OCI-LY7 (cell line): Measurements from ENCODE around the gene TTLL5. TPM values are rescaled to one million over a fixed set of nuclear protein-coding genes. Genes with fewer than 3 reads are reported as not detected.

Source experiments
- BruUV-seq: library from RNA; stranded (reverse); fragments of 400-500 nt; replicated peaks from 2 replicates; lab custom pipeline; 2021; lab: Mats Ljungman, UMichigan
- CTCF ChIA-PET: fragments of 300-600 bp; sonication (Branson Sonifier 250); formaldehyde crosslinking; loops from one replicate; lab custom pipeline; 2022; ENCODE audit warnings: antibody characterized with exemption; ENCODE audit not compliant: unreplicated experiment; lab: Charles Lee
- POLR2A ChIA-PET: fragments of 300-600 bp; sonication (Branson Sonifier 250); formaldehyde crosslinking; loops from one replicate; lab custom pipeline; 2022; ENCODE audit warnings: antibody characterized with exemption; lab: Charles Lee
- DNase-seq: peaks from one replicate; pipeline ENCODE4 v3.0.0-alpha.2; 2015; ENCODE audit warnings: low spot score
- H2AFZ ChIP-seq: fragments of 200-600 bp; sonication (generic), shearing (Covaris generic); 2 replicates; pipeline ENCODE4 v1.6.1; 2014; ENCODE audit warnings: mild to moderate bottlenecking, antibody characterized with exemption, low read length, moderate library complexity
- H3K27ac ChIP-seq: fragments of 200-600 bp; sonication (generic); 2 replicates; pipeline ENCODE4 v1.5.1; 2014; ENCODE audit warnings: mixed run types, low read depth, mild to moderate bottlenecking, moderate library complexity, low read length, inconsistent platforms; ENCODE audit not compliant: poor library complexity, severe bottlenecking
- H3K36me3 ChIP-seq: fragments of 200-600 bp; sonication (generic); 2 replicates; pipeline ENCODE4 v1.6.1; 2014; ENCODE audit warnings: mild to moderate bottlenecking, antibody characterized with exemption, low read length, moderate library complexity, mixed read lengths; ENCODE audit not compliant: insufficient read depth
- H3K4me1 ChIP-seq: fragments of 200-600 bp; sonication (generic); 2 replicates; pipeline ENCODE4 v1.5.1; 2014; ENCODE audit warnings: mild to moderate bottlenecking, low read length; ENCODE audit not compliant: insufficient read depth, poor library complexity, severe bottlenecking
- H3K4me2 ChIP-seq: fragments of 200-600 bp; sonication (generic); 2 replicates; pipeline ENCODE4 v1.6.1; 2014; ENCODE audit warnings: mild to moderate bottlenecking, low read length
- H3K4me3 ChIP-seq: fragments of 200-600 bp; sonication (generic); 2 replicates; pipeline ENCODE4 v1.5.1; 2014; ENCODE audit warnings: mild to moderate bottlenecking, low read depth, low read length; ENCODE audit not compliant: poor library complexity, severe bottlenecking
- H3K79me2 ChIP-seq: fragments of 200-600 bp; sonication (generic); 2 replicates; pipeline ENCODE4 v1.6.1; 2016; ENCODE audit warnings: low read depth, mild to moderate bottlenecking, low read length, moderate library complexity, mixed read lengths; ENCODE audit not compliant: insufficient read depth
- H3K9me2 ChIP-seq: fragments of 200-600 bp; sonication (generic); 2 replicates; pipeline ENCODE4 v1.6.1; 2016; ENCODE audit warnings: mild to moderate bottlenecking, low read length, mixed read lengths; ENCODE audit not compliant: insufficient read depth
- H3K9me3 ChIP-seq: fragments of 200-600 bp; sonication (generic); 2 replicates; pipeline ENCODE4 v1.6.1; 2014; ENCODE audit warnings: mild to moderate bottlenecking, mixed run types, low read length, mixed read lengths
- H4K20me1 ChIP-seq: fragments of 200-600 bp; sonication (generic); 2 replicates; pipeline ENCODE4 v1.6.1; 2014; ENCODE audit warnings: mild to moderate bottlenecking, antibody characterized with exemption, low read length, moderate library complexity, mixed read lengths; ENCODE audit not compliant: insufficient read depth
- EZH2phosphoT487 ChIP-seq: fragments of 200-600 bp; sonication (generic); IDR thresholded peaks from 2 replicates; pipeline ENCODE4 v1.6.1; 2018; ENCODE audit warnings: low read depth, borderline replicate concordance, mild to moderate bottlenecking, mixed run types, antibody characterized with exemption, low read length, moderate library complexity, mixed read lengths
- intact Hi-C: fragments of 100-400 bp; cut with micrococcal nuclease; formaldehyde crosslinking; loops from one replicate; pipeline ENCODE4 v1.10.0; 2022; ENCODE audit not compliant: unreplicated experiment
- total RNA-seq, 2 experiments: library from RNA; depleted of rRNA in 1 of 2; stranded (reverse); fragments of >200 nt in 1 of 2; shearing (Covaris generic) in 1 of 2; gene quantifications; 2 replicates each; pipeline ENCODE4 v1.2.3, GENCODE V29; 2014 to 2022
- TF ChIP-seq, protein P1 (sequence below): fragments of 200-600 bp; sonication (generic); conservative IDR thresholded peaks from 2 replicates; pipeline ENCODE4 v1.5.1; 2014; ENCODE audit warnings: mild to moderate bottlenecking, antibody characterized with exemption, low read length, moderate library complexity, mixed read lengths

TTLL5 gene
- total RNA-seq, 2 experiments from 2014 or later, result 34.3 to 55.6 TPM

DNA sequence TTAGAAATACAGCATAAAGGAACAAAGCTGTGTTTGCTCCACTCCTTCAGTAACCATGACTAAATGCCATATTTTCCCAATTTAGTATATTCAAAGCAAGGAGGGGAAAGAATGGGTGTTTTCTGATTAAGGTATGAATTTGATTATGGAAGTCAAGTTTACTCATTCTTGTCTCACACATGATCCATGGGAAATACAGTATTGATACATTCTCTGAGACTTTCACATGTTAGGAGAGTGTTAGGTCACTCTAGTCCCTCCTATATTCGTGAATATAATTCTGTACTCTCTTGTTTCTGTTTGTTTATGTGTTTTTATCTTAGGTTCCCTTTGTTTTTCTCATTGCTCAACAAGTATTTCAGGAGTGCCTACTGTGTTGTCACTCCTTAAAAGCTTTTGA lies 42.4 kb downstream of the TTLL5 start:
- H3K4me2 ChIP-seq, result no peak overlapping the region
- no peaks in the 10 kb centered on the region for H3K4me1 ChIP-seq
- no TSS peak for BruUV-seq
- no peaks in the 10 kb centered on the region for H3K79me2 ChIP-seq
- H3K36me3 ChIP-seq, result peaks cover 68% of the 10 kb centered on the region
- no peaks in the 10 kb centered on the region for H3K9me2 ChIP-seq
- ChIA-PET POLR2A (interaction anchor here (1.1 kb wide), 1 partner anchor 21 kb away, joined by 3 read pairs; no protein-coding TSS in a partner anchor), CTCF (no interaction called here)
- no peaks in the 10 kb centered on the region for H3K9me3 ChIP-seq
- DNase-seq, result no peak
- TF ChIP-seq, protein P1, sequence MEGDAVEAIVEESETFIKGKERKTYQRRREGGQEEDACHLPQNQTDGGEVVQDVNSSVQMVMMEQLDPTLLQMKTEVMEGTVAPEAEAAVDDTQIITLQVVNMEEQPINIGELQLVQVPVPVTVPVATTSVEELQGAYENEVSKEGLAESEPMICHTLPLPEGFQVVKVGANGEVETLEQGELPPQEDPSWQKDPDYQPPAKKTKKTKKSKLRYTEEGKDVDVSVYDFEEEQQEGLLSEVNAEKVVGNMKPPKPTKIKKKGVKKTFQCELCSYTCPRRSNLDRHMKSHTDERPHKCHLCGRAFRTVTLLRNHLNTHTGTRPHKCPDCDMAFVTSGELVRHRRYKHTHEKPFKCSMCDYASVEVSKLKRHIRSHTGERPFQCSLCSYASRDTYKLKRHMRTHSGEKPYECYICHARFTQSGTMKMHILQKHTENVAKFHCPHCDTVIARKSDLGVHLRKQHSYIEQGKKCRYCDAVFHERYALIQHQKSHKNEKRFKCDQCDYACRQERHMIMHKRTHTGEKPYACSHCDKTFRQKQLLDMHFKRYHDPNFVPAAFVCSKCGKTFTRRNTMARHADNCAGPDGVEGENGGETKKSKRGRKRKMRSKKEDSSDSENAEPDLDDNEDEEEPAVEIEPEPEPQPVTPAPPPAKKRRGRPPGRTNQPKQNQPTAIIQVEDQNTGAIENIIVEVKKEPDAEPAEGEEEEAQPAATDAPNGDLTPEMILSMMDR, result no peak
- TF ChIP-seq EZH2phosphoT487, result no peak
- H3K4me3 ChIP-seq, result no peak overlapping the region
- intact Hi-C loops, result loop anchor here (10.0 kb wide), 1 partner anchor 201 kb away; no protein-coding TSS in a partner anchor
- H3K27ac ChIP-seq, result no peak overlapping the region
- H4K20me1 ChIP-seq, result no peaks in the 10 kb centered on the region
- H2AFZ ChIP-seq, result no peak overlapping the region

DNA sequence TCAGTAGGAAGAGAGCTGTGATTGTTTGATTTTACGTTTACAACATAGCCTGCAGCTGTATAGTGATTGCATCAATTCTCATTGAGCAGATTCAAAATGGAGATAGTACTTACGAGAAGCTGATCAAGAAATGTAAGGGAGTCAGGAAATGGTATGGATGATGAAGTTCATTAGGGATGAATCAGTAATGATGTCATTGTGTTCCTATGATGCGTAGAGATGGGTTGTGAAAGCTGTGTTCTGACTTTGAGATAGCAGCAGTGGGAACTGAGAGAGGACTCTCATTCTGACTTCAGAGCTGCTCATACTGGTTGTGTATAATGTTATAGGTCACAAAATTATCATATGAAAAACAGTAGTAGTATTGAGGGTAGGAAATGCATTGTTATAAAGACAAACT lies 44.0 kb downstream of the TTLL5 start:
- Histone ChIP-seq H3K9me2 (no peaks in the 10 kb centered on the region), H3K27ac (no peak overlapping the region), H3K36me3 (peaks cover 61% of the 10 kb centered on the region), H2AFZ (no peak overlapping the region), H3K79me2 (no peaks in the 10 kb centered on the region), H3K4me1 (no peaks in the 10 kb centered on the region), H3K4me3 (no peak overlapping the region), H3K9me3 (no peaks in the 10 kb centered on the region), H3K4me2 (no peak overlapping the region), H4K20me1 (no peaks in the 10 kb centered on the region)
- BruUV-seq, result no TSS peak
- CTCF ChIA-PET, result no interaction called here
- DNase-seq, result no peak
- POLR2A ChIA-PET, result no interaction called here
- intact Hi-C loops, result loop anchor here (5.0 to 10.0 kb wide), 2 partner anchors 200 to 682 kb away; no protein-coding TSS in a partner anchor
- TF ChIP-seq EZH2phosphoT487, result no peak
- TF ChIP-seq, protein P1, result no peak

DNA sequence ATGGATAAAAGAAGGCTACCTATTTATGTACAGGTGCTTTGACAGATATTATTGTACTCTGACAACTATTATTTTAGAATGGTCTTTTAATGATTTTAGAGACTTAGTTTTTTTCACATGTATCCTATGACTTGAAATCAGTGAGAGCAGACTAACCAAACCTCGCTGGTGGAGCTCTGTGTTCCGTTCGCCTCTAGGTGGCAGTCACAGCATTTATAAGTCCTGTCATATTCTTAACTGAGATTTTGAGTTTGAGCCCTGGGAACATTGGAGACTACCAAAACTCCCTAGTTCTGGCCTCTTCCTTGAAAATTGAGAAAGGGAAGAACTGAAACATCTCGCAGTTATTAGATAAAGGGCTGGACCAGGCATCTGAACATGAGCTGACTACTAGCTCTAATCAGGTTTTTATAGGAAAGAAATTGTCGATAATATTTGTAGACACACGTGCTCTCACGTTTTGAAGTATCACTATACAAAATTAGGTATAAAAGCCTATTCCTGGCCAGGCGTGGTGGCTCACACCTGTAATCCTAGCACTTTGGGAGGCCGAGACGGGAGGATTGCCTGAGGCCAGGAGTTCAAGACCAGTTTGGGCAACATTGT lies 48.3 kb downstream of the TTLL5 start:
- BruUV-seq, result no TSS peak
- H3K4me1 ChIP-seq, result no peaks in the 10 kb centered on the region

More for the DNA sequence above, 48.3 kb downstream of the TTLL5 start:
- Histone ChIP-seq H3K79me2 (no peaks in the 10 kb centered on the region), H3K27ac (no peak overlapping the region), H3K36me3 (peaks cover 35% of the 10 kb centered on the region; the same call in 1 of the 2 replicates), H4K20me1 (no peaks in the 10 kb centered on the region), H3K9me2 (no peaks in the 10 kb centered on the region), H2AFZ (no peak overlapping the region), H3K9me3 (no peaks in the 10 kb centered on the region), H3K4me3 (no peak overlapping the region), H3K4me2 (no peak overlapping the region)
- POLR2A ChIA-PET, result interaction anchor here (0.8 to 1.0 kb wide), 3 partner anchors 21 to 276 kb away, joined by 3 to 11 read pairs (median 3); partner anchors contain the start of gene IFT43
- CTCF ChIA-PET, result interaction anchor here (0.5 to 1.0 kb wide), 2 partner anchors 273 to 1238 kb away, joined by 3 read pairs; no protein-coding TSS in a partner anchor
- no peak for TF ChIP-seq EZH2phosphoT487
- TF ChIP-seq, protein P1, result peak; percentile 99
- intact Hi-C loops, result loop anchor here (1.0 to 10.0 kb wide), 3 partner anchors 195 to 678 kb away; no protein-coding TSS in a partner anchor
- peak; percentile 76 for DNase-seq
